Esophagus muscularis mucosa (tissue), 4 donors: Measurements from ENCODE around the gene CCDC85C.

Experiments used
- CTCF ChIP-seq, 3 experiments: fragments of 200-600 bp in 2 of 3; fragments of 450-650 bp in 1 of 3; sonication (generic) in 2 of 3; IDR thresholded peaks; one replicate each; pipeline ENCODE4 v1.5.1; 2017 to 2019; ENCODE audit warnings: antibody characterized with exemption in 3 of 3, mild to moderate bottlenecking in 2 of 3, moderate library complexity in 1 of 3
- EP300 ChIP-seq: sonication (generic); formaldehyde crosslinking; IDR thresholded peaks from one replicate; pipeline ENCODE4 v1.6.1; 2017; ENCODE audit warnings: antibody characterized with exemption
- POLR2A ChIP-seq: fragments of 450-650 bp; IDR thresholded peaks from one replicate; pipeline ENCODE4 v1.6.1; 2017; ENCODE audit warnings: antibody characterized with exemption, moderate library complexity, mild to moderate bottlenecking, low read depth
- POLR2AphosphoS5 ChIP-seq, 2 donors: sonication (generic); formaldehyde crosslinking; IDR thresholded peaks; one replicate each; pipeline ENCODE4 v1.6.1; 2017; ENCODE audit warnings: antibody characterized with exemption in 2 of 2

- TF ChIP-seq CTCF (IDR thresholded peaks at IDR 0.05) (no peak), POLR2AphosphoS5 (IDR thresholded peaks at IDR 0.05) (no peak), POLR2A (no peak), EP300 (no peak)
Measured at GRCh38 chr14:99624971-99625370, 21.0 kb upstream of the CCDC85C start.
